Measurements from ENCODE around the gene RIN3.

Gene RIN3

GRCh38 chr14:92513204-92513965, at the start of gene RIN3:
Gene RIN3, plus strand, starts transcription at chr14:92513781. Its CDS starts 152 bp downstream, at chr14:92513933.
- FAIRE-seq, result no peak

- no peak for FAIRE-seq
These were observed 49.4 kb upstream of the RIN3 start for GRCh38 chr14:92464156-92464555.

GRCh38 chr14:92464716-92465115, 48.9 kb upstream of the RIN3 start:
- FAIRE-seq, result no peak

- FAIRE-seq, result no peak
These were observed 48.1 kb upstream of the RIN3 start for GRCh38 chr14:92465353-92466055.

- FAIRE-seq, result no peak
These were observed 47.5 kb upstream of the RIN3 start for GRCh38 chr14:92466059-92466458.

GRCh38 chr14:92469515-92469914, 44.1 kb upstream of the RIN3 start:
- FAIRE-seq, result no peak

GRCh38 chr14:92470215-92470614, 43.4 kb upstream of the RIN3 start:
- no peak for FAIRE-seq

- FAIRE-seq, result no peak
These were observed 42.8 kb upstream of the RIN3 start for GRCh38 chr14:92470811-92471210.

GRCh38 chr14:92471919-92472318, 41.7 kb upstream of the RIN3 start:
- FAIRE-seq, result no peak

GRCh38 chr14:92472860-92473259, 40.7 kb upstream of the RIN3 start:
- no peak for FAIRE-seq

GRCh38 chr14:92473261-92473968, 40.2 kb upstream of the RIN3 start:
- no peak for FAIRE-seq

GRCh38 chr14:92473969-92474535, 39.5 kb upstream of the RIN3 start:
- no peak for FAIRE-seq

- FAIRE-seq, result no peak
These were observed 38.5 kb upstream of the RIN3 start for GRCh38 chr14:92475037-92475436.

- no peak for FAIRE-seq
These were observed 38.0 kb upstream of the RIN3 start for GRCh38 chr14:92475451-92476187.

GRCh38 chr14:92480856-92481255, 32.7 kb upstream of the RIN3 start:
- no peak for FAIRE-seq

GRCh38 chr14:92481386-92481785, 32.2 kb upstream of the RIN3 start:
- no peak for FAIRE-seq

- FAIRE-seq, result no peak
These were observed 31.6 kb upstream of the RIN3 start for GRCh38 chr14:92481811-92482555.

GRCh38 chr14:92482621-92483319, 30.8 kb upstream of the RIN3 start:
- FAIRE-seq, result no peak

GRCh38 chr14:92484132-92484823, 29.3 kb upstream of the RIN3 start:
- no peak for FAIRE-seq

- no peak for FAIRE-seq
These were observed 26.7 kb upstream of the RIN3 start for GRCh38 chr14:92486881-92487280.
